H1 (cell line): ENCODE data around the gene PHKG2. TPM values are rescaled to one million over a fixed set of nuclear protein-coding genes. Genes with fewer than 3 reads are reported as not detected.

ENCODE experiments used
- CTCF ChIA-PET: fragments of 300-600 bp; sonication (Branson Sonifier 250); formaldehyde crosslinking; loops from one replicate; lab custom pipeline; 2021; ENCODE audit not compliant: partially characterized antibody; lab: Charles Lee
- POLR2A ChIA-PET: fragments of 300-600 bp; sonication (Branson Sonifier 250); formaldehyde crosslinking; loops from one replicate; lab custom pipeline; 2021; ENCODE audit warnings: inconsistent platforms; ENCODE audit not compliant: partially characterized antibody; lab: Charles Lee
- DNase-seq, 2 experiments: peaks; one replicate each; pipeline versions ENCODE4 v3.0.0 to v3.0.0-alpha.2; 2010 to 2022; ENCODE audit warnings: low spot score in 2 of 2, low read depth in 1 of 2, mixed read lengths in 1 of 2
- FAIRE-seq: peaks from 2 replicates; lab custom pipeline; 2011; peaks lifted over from hg19 to GRCh38; lab: Jason Lieb, UNC
- H2AFZ ChIP-seq: 2 replicates; pipeline ENCODE4 v1.8.1; 2012; ENCODE audit warnings: low read length, inconsistent platforms
- H2AK5ac ChIP-seq: 2 replicates; pipeline ENCODE4 v1.6.1; 2013; ENCODE audit warnings: low read depth, low read length
- H2BK120ac ChIP-seq: replicated peaks from 2 replicates; pipeline ENCODE3; 2013; ENCODE audit warnings: low read depth, low read length, inconsistent platforms
- H2BK12ac ChIP-seq: 2 replicates; pipeline ENCODE4 v1.6.1; 2013; ENCODE audit warnings: low read depth, low read length
- H2BK15ac ChIP-seq: 2 replicates; pipeline ENCODE4 v1.6.1; 2013; ENCODE audit warnings: low read length
- H2BK20ac ChIP-seq: 2 replicates; pipeline ENCODE4 v1.6.1; 2013; ENCODE audit warnings: low read length
- H2BK5ac ChIP-seq: 2 replicates; pipeline ENCODE4 v1.6.1; 2013; ENCODE audit warnings: low read depth, low read length
- H3K14ac ChIP-seq: 2 replicates; pipeline ENCODE4 v1.6.1; 2013; ENCODE audit warnings: inconsistent platforms; ENCODE audit not compliant: insufficient read length
- H3K18ac ChIP-seq: 2 replicates; pipeline ENCODE4 v1.6.1; 2013; ENCODE audit warnings: low read length; ENCODE audit errors: extremely low read depth
- H3K23ac ChIP-seq: 2 replicates; pipeline ENCODE4 v1.6.1; 2013; ENCODE audit warnings: inconsistent platforms; ENCODE audit not compliant: insufficient read length
- H3K23me2 ChIP-seq: 2 replicates; pipeline ENCODE4 v1.6.1; 2013; ENCODE audit warnings: low read depth, low read length
- H3K27ac ChIP-seq: 2 replicates; pipeline ENCODE4 v1.6.1; 2011; ENCODE audit warnings: low read depth, low read length, inconsistent platforms
- H3K27me3 ChIP-seq, 4 experiments: replicated peaks in 1 of 4; 1 replicate in 1 of 4; 2 replicates in 3 of 4; pipeline versions ENCODE4 v1.6.1 to v1.8.1; 2011 to 2013; ENCODE audit warnings: low read length in 3 of 4, mild to moderate bottlenecking in 3 of 4, inconsistent platforms in 2 of 4, mixed read lengths in 2 of 4, moderate library complexity in 1 of 4; ENCODE audit not compliant: control insufficient read depth in 3 of 4, insufficient read depth in 3 of 4; ENCODE audit errors: extremely low read depth in 1 of 4
- H3K36me3 ChIP-seq, 4 experiments: 2 replicates each; pipeline versions ENCODE4 v1.6.1 to v1.8.1; 2011 to 2013; ENCODE audit warnings: mild to moderate bottlenecking in 4 of 4, low read length in 3 of 4, moderate library complexity in 2 of 4, control low read depth in 1 of 4, inconsistent platforms in 1 of 4; ENCODE audit not compliant: insufficient read depth in 4 of 4, control insufficient read depth in 2 of 4
- H3K4ac ChIP-seq: replicated peaks from 2 replicates; pipeline ENCODE3; 2013; ENCODE audit warnings: low read length, low read depth, mixed read lengths, inconsistent platforms; ENCODE audit not compliant: insufficient read length
- H3K4me1 ChIP-seq, 4 experiments: replicated peaks in 1 of 4; 1 replicate in 1 of 4; 2 replicates in 3 of 4; pipeline versions ENCODE4 v1.6.1 to v1.8.1; 2011 to 2013; ENCODE audit warnings: low read length in 3 of 4, inconsistent platforms in 2 of 4, mixed read lengths in 1 of 4; ENCODE audit not compliant: insufficient read depth in 4 of 4, control insufficient read depth in 3 of 4
- H3K4me2 ChIP-seq, 2 experiments: 2 replicates each; pipeline versions ENCODE4 v1.6.1 to v1.8.1; 2011 to 2013; ENCODE audit warnings: low read depth in 2 of 2, low read length in 2 of 2, control low read depth in 1 of 2, inconsistent platforms in 1 of 2, mild to moderate bottlenecking in 1 of 2; ENCODE audit not compliant: insufficient read depth in 1 of 2
- H3K4me3 ChIP-seq, 4 experiments: fragments of 200-600, 300-600 bp in 1 of 4; sonication (generic), shearing (Covaris generic), sonication (Bioruptor Twin) in 1 of 4; 2 replicates each; pipeline versions ENCODE4 v1.5.1 to v1.8.1; 2011 to 2016; ENCODE audit warnings: low read length in 4 of 4, low read depth in 3 of 4, control low read depth in 2 of 4, inconsistent platforms in 2 of 4, mild to moderate bottlenecking in 2 of 4, mixed read lengths in 1 of 4, moderate library complexity in 1 of 4; ENCODE audit not compliant: insufficient read depth in 2 of 4; ENCODE audit errors: extremely low read depth in 1 of 4
- H3K56ac ChIP-seq: replicated peaks from 2 replicates; pipeline ENCODE3; 2013; ENCODE audit warnings: low read depth, mild to moderate bottlenecking, mixed read lengths, low read length, inconsistent platforms; ENCODE audit not compliant: insufficient read length
- H3K79me1 ChIP-seq: 2 replicates; pipeline ENCODE4 v1.6.1; 2013; ENCODE audit warnings: low read depth, low read length, control low read depth
- H3K79me2 ChIP-seq, 2 experiments: 2 replicates each; pipeline versions ENCODE4 v1.6.1 to v1.8.1; 2012 to 2013; ENCODE audit warnings: low read length in 2 of 2, mild to moderate bottlenecking in 2 of 2, inconsistent platforms in 1 of 2; ENCODE audit not compliant: insufficient read depth in 2 of 2, control insufficient read depth in 1 of 2
- H3K9ac ChIP-seq, 4 experiments: replicated peaks in 1 of 4; 1 replicate in 1 of 4; 2 replicates in 3 of 4; pipeline versions ENCODE4 v1.6.1 to v1.8.1; 2011 to 2013; ENCODE audit warnings: low read depth in 3 of 4, low read length in 3 of 4, control low read depth in 2 of 4, mild to moderate bottlenecking in 2 of 4, moderate library complexity in 2 of 4, inconsistent platforms in 1 of 4; ENCODE audit errors: extremely low read depth in 1 of 4
- H3K9me3 ChIP-seq, 2 experiments: 2 replicates each; pipeline versions ENCODE4 v1.6.1 to v1.8.1; 2012 to 2013; ENCODE audit warnings: mild to moderate bottlenecking in 2 of 2, moderate library complexity in 2 of 2, control low read depth in 1 of 2, inconsistent platforms in 1 of 2, low read depth in 1 of 2, low read length in 1 of 2, mixed read lengths in 1 of 2; ENCODE audit not compliant: insufficient read depth in 2 of 2
- H4K20me1 ChIP-seq, 2 experiments: replicated peaks in 1 of 2; 2 replicates each; pipeline versions ENCODE3 to v1.8.1; 2011 to 2013; ENCODE audit warnings: inconsistent platforms in 2 of 2, low read length in 2 of 2, mild to moderate bottlenecking in 1 of 2; ENCODE audit not compliant: insufficient read depth in 2 of 2, control insufficient read depth in 1 of 2
- H4K5ac ChIP-seq: 2 replicates; pipeline ENCODE4 v1.6.1; 2013; ENCODE audit warnings: low read length, low read depth, mixed read lengths, inconsistent platforms; ENCODE audit not compliant: insufficient read length
- H4K8ac ChIP-seq: 2 replicates; pipeline ENCODE4 v1.8.0; 2013; ENCODE audit warnings: mild to moderate bottlenecking, moderate library complexity, low read length, inconsistent platforms; ENCODE audit not compliant: insufficient read depth; ENCODE audit errors: extremely low read depth
- H4K91ac ChIP-seq: replicated peaks from 2 replicates; pipeline ENCODE3; 2013; ENCODE audit warnings: low read length, mixed read lengths, inconsistent platforms; ENCODE audit not compliant: insufficient read length
- MAX ChIP-seq: IDR thresholded peaks from 2 replicates; pipeline ENCODE4 v1.6.1; 2012; ENCODE audit warnings: inconsistent platforms
- POLR2A ChIP-seq, 2 experiments: IDR thresholded peaks; 1 replicate in 1 of 2; 2 replicates in 1 of 2; pipeline ENCODE4 v1.6.1; 2011; ENCODE audit warnings: low read depth in 2 of 2, low read length in 2 of 2, mild to moderate bottlenecking in 2 of 2; ENCODE audit errors: control extremely low read depth in 1 of 2
- RNF2 ChIP-seq: fragments of 200-900, 300-1000 bp; sonication (generic); IDR thresholded peaks from 2 replicates; pipeline ENCODE4 v1.7.1; 2016; ENCODE audit warnings: borderline replicate concordance, low read depth, mild to moderate bottlenecking, antibody characterized with exemption, low read length; ENCODE audit not compliant: poor library complexity, severe bottlenecking; ENCODE audit errors: missing control alignments
- SAP30 ChIP-seq: fragments of 300-600 bp; sonication (generic); IDR thresholded peaks from 2 replicates; pipeline ENCODE4 v1.7.1; 2012; ENCODE audit warnings: low read length, moderate library complexity, mild to moderate bottlenecking, inconsistent platforms; ENCODE audit not compliant: insufficient read depth, insufficient replicate concordance
- SP1 ChIP-seq: IDR thresholded peaks from 2 replicates; pipeline ENCODE4 v1.6.1; 2011; ENCODE audit warnings: low read depth, low read length
- SUZ12 ChIP-seq: fragments of 200-600 bp; sonication (generic); IDR thresholded peaks from 2 replicates; pipeline ENCODE4 v1.6.1; 2012; ENCODE audit warnings: mild to moderate bottlenecking, inconsistent platforms, low read length, moderate library complexity, mixed read lengths
- TAF1 ChIP-seq: IDR thresholded peaks from 2 replicates; pipeline ENCODE4 v1.6.1; 2011; ENCODE audit warnings: mild to moderate bottlenecking, low read depth, low read length
- TEAD4 ChIP-seq: IDR thresholded peaks from 2 replicates; pipeline ENCODE4 v1.6.1; 2012; ENCODE audit warnings: low read depth, low read length, inconsistent platforms, mixed read lengths
- WGBS, 2 experiments: shearing (Covaris generic) in 1 of 2; methylation state at CpG; one replicate each; pipeline versions ENCODE4 v1.1.6 to v1.1.7; 2013 to 2015; ENCODE audit warnings: low lambda C conversion rate in 2 of 2, mixed read lengths in 2 of 2, inconsistent platforms in 1 of 2, low coverage in 1 of 2, missing lambda C conversion rate in 1 of 2; ENCODE audit not compliant: insufficient replicate concordance in 2 of 2, insufficient coverage in 1 of 2, insufficient read length in 1 of 2; ENCODE audit errors: extremely low coverage in 1 of 2, missing lambda C conversion rate in 1 of 2; 5-methylcytosine and 5-hydroxymethylcytosine counted together
- polyA plus RNA-seq, 7 experiments: library from polyadenylated mRNA; depleted of rRNA in 3 of 7; stranded (reverse) in 5 of 7; unstranded in 2 of 7; fragments of >200 nt in 5 of 7; fragments of 200-250 nt in 2 of 7; gene quantifications; 1 replicate in 5 of 7; 2 replicates in 1 of 7; 4 replicates in 1 of 7; pipeline versions ENCODE4 v1.2.1 to v1.2.3, GENCODE V29; 2011 to 2013; ENCODE audit warnings: missing spikeins in 2 of 7, mixed read lengths in 2 of 7
- total RNA-seq: library from RNA; stranded (reverse); fragmentation: NEBNext Ultra II Directional; extraction: Animal tissue kit (Norgen Biotek cat#: 25700); gene quantifications from 2 replicates; pipeline ENCODE4 v1.2.1, GENCODE V29; 2021
- TF ChIP-seq, protein P1 (sequence below): IDR thresholded peaks from 2 replicates; pipeline ENCODE4 v1.6.1; 2011; ENCODE audit warnings: low read length, improper control_type of control experiment

The PHKG2 gene
- total and polyA plus RNA-seq, 2 of the 8 experiments (the other 6 are each of a cell fraction or from before 2014, with no cell fraction given) = 36.0 to 53.4 TPM

GRCh38 chr16:30786115-30786935 is 38.1 kb downstream of the PHKG2 start:
- CTCF ChIA-PET = interaction anchor here (1.1 to 1.5 kb wide), 5 partner anchors 7 to 110 kb away, joined by 3 to 8 read pairs (median 3); no protein-coding TSS in a partner anchor
- Histone ChIP-seq H3K4ac (peak overlapping the region; percentile 23), H4K91ac (no peak overlapping the region)
- TF ChIP-seq POLR2A (IDR thresholded peaks at IDR 0.05; ENCODE audit: control extremely low read depth in 1 of 2, low read depth in 2 of 2, low read length in 2 of 2) = no peak
- TF ChIP-seq MAX = 0 out of 2 replicates have a peak, but pooled peaks have one; percentile 10
- TF ChIP-seq TAF1 = no peak
- TF ChIP-seq TEAD4 = no peak
- no peak for TF ChIP-seq SUZ12
- no peak for TF ChIP-seq SP1
- TF ChIP-seq RNF2 = no peak
- TF ChIP-seq, protein P1, sequence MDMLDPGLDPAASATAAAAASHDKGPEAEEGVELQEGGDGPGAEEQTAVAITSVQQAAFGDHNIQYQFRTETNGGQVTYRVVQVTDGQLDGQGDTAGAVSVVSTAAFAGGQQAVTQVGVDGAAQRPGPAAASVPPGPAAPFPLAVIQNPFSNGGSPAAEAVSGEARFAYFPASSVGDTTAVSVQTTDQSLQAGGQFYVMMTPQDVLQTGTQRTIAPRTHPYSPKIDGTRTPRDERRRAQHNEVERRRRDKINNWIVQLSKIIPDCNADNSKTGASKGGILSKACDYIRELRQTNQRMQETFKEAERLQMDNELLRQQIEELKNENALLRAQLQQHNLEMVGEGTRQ = no peak
- TF ChIP-seq SAP30 = no peak

More at GRCh38 chr16:30786115-30786935, 38.1 kb downstream of the PHKG2 start:
- peak overlapping the region; percentile 87 for H4K8ac ChIP-seq
- peaks cover 9% of the 10 kb centered on the region; the same call in 1 of the 2 replicates for H3K23me2 ChIP-seq
- H2BK15ac ChIP-seq = no peak overlapping the region
- H3K27me3 ChIP-seq = no peaks in the 10 kb centered on the region; a peak in 1 of 7 replicates
- H3K9ac ChIP-seq = peak overlapping the region; percentile 54 to 79 (median 72)
- peaks cover 0 to 17% of the 10 kb centered on the region in 2 experiments; a peak in 2 of 4 replicates for H3K79me2 ChIP-seq
- no peak overlapping the region for H2BK20ac ChIP-seq
- peak overlapping the region; percentile 70 to 99 (median 84) for H3K4me3 ChIP-seq
- H4K5ac ChIP-seq = peak overlapping the region; percentile 48
- DNase-seq (peak in 1 of 2 experiments; percentile 62), FAIRE-seq (no peak)
- H3K36me3 ChIP-seq = peaks cover 11 to 25% (median 17%) of the 10 kb centered on the region in 4 experiments; a peak in 6 of 8 replicates
- no peak overlapping the region for H2BK120ac ChIP-seq
- no peak overlapping the region for H3K14ac ChIP-seq
- peak overlapping the region; percentile 3; the same call in 1 of the 2 replicates for H3K27ac ChIP-seq
- H3K56ac ChIP-seq = peak overlapping the region; percentile 86
- peaks cover 9% of the 10 kb centered on the region for H3K79me1 ChIP-seq
- H3K4me2 ChIP-seq = peak overlapping the region; percentile 94
- H4K20me1 ChIP-seq = no peaks in the 10 kb centered on the region
- no peak overlapping the region for H2BK12ac ChIP-seq
- H3K18ac ChIP-seq = peak overlapping the region; percentile 78
- H2AK5ac ChIP-seq = no peak overlapping the region
- POLR2A ChIA-PET = interaction anchor here (0.5 to 2.8 kb wide), 16 partner anchors 8 to 115 kb away, joined by 3 to 40 read pairs (median 4); no protein-coding TSS in a partner anchor
- no peak overlapping the region for H2AFZ ChIP-seq
- peaks cover 0 to 8% (median 0%) of the 10 kb centered on the region in 4 experiments; a peak in 2 of 7 replicates for H3K4me1 ChIP-seq
- no peak overlapping the region for H3K23ac ChIP-seq
- H3K9me3 ChIP-seq = no peaks in the 10 kb centered on the region
- H2BK5ac ChIP-seq = no peak overlapping the region
- WGBS, 2 experiments = 19% methylated on average over 17 of the region's 57 CpGs; no CpG with 5 or more reads in 1 of the 2 experiments
